Loucy (cell line): ENCODE measurements around the gene CEP112.

ENCODE experiments used
- EZH2phosphoT487 ChIP-seq: fragments of 200-600 bp; IDR thresholded peaks from 2 replicates; pipeline ENCODE4 v1.6.1; 2018; ENCODE audit warnings: antibody characterized with exemption, mild to moderate bottlenecking, moderate library complexity, borderline replicate concordance
- TF ChIP-seq, protein P1 (sequence below): fragments of 200-600 bp; sonication (generic); conservative IDR thresholded peaks from 2 replicates; pipeline ENCODE4 v1.5.1; 2014; ENCODE audit warnings: mild to moderate bottlenecking, antibody characterized with exemption, low read length

DNA sequence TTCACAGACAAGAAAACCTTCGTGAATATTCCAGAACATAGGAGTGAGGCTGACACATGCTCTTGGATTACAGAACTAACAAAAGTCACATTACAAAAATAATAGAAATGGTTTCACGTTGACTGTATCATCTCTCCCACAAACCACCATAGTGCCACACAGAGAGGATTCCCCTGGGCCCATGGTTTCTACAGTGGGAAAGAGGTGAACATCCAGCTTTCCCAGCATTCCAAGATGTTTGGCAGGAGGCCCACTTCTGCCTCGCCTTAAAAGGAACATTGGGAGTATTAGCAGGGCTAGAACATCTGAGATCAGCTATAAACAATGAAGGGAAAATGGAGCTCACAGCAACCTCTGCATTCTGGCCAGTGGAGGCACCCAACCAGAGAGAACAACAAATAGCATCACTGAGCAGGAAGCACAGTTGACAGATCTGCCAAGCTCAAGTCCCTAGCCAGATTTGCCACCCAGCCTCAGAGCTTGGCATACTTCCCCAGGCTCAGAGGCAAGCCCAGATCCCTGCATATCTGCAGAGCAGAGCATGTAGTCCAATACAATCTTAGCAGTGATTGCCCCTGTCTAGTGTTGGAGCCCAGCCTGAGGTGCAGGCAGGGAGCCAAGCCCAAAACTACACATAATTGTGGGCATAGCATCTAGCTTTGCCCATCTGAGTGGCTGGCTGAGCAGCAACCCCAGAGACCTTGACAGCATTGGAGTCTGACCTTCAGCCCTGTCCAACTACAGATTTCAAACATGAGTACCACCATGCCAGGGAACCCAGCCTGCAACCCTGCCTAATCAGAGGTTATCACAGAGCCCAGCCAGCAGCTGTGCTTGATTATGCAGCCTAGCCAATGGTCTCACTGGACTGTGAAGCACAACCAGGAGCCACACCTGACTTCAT lies 260.4 kb downstream of the CEP112 start:
- TF ChIP-seq, protein P1, sequence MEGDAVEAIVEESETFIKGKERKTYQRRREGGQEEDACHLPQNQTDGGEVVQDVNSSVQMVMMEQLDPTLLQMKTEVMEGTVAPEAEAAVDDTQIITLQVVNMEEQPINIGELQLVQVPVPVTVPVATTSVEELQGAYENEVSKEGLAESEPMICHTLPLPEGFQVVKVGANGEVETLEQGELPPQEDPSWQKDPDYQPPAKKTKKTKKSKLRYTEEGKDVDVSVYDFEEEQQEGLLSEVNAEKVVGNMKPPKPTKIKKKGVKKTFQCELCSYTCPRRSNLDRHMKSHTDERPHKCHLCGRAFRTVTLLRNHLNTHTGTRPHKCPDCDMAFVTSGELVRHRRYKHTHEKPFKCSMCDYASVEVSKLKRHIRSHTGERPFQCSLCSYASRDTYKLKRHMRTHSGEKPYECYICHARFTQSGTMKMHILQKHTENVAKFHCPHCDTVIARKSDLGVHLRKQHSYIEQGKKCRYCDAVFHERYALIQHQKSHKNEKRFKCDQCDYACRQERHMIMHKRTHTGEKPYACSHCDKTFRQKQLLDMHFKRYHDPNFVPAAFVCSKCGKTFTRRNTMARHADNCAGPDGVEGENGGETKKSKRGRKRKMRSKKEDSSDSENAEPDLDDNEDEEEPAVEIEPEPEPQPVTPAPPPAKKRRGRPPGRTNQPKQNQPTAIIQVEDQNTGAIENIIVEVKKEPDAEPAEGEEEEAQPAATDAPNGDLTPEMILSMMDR = no peak
- no peak for TF ChIP-seq EZH2phosphoT487
